Mucosa of descending colon (tissue), 3 donors: ENCODE results near the gene AHCTF1. TPM values are rescaled to one million over a fixed set of nuclear protein-coding genes. Genes with fewer than 3 reads are reported as not detected.
"Not testable (repeated sequence)": the region's sequence is repeated elsewhere in the genome, so short reads cannot be mapped to it uniquely, and the experiment has no call there.

ENCODE experiments used
- ATAC-seq: fragments of 200-7000 bp; cut with Tn5 transposase; one replicate; pipeline ENCODE4 v1.9.1; 2020; ENCODE audit warnings: mild to moderate bottlenecking, moderate library complexity
- DNase-seq, 3 donors: peaks; one replicate each; pipeline ENCODE4 v3.0.0-alpha.2; 2020
- H3K36me3 ChIP-seq: fragments of 200-600 bp; one replicate; pipeline ENCODE4 v1.8.0; 2021; ENCODE audit warnings: low read depth, mild to moderate bottlenecking
- H3K4me1 ChIP-seq: fragments of 200-600 bp; one replicate; pipeline ENCODE4 v1.8.0; 2021; ENCODE audit warnings: low read depth, mild to moderate bottlenecking
- H3K4me3 ChIP-seq: fragments of 200-600 bp; one replicate; pipeline ENCODE4 v1.8.0; 2021; ENCODE audit warnings: mild to moderate bottlenecking
- H3K9me3 ChIP-seq: fragments of 200-600 bp; one replicate; pipeline ENCODE4 v1.8.0; 2021; ENCODE audit warnings: mild to moderate bottlenecking
- intact Hi-C, 2 donors: fragments of 100-400 bp; cut with DNase I in 1 of 2; cut with micrococcal nuclease in 1 of 2; formaldehyde crosslinking; loops; one replicate each; pipeline versions ENCODE4 v1.11.0 to v1.11.1; 2022; cut with DNase I, micrococcal nuclease
- total RNA-seq, 3 donors: library from RNA; stranded (reverse); fragmentation: NEBNext Ultra II Directional in 2 of 3; extraction: Animal tissue kit (Norgen Biotek cat#: 25700) in 2 of 3; gene quantifications; one replicate each; pipeline versions ENCODE4 v1.2.1 to v1.2.4, GENCODE V29; 2021 to 2023
- TF ChIP-seq, protein P1 (sequence below): fragments of 200-600 bp; IDR thresholded peaks from one replicate; pipeline ENCODE4 v1.8.0; 2022; ENCODE audit warnings: antibody characterized with exemption, mild to moderate bottlenecking
- donor health status: DM: no; HTN: no; CAD: no; lungs with moderate emphysema.
- donor health status: DM: no; HTN: no; CAD: no.
- donor health status: DM: no; HTN: yes; CAD: no.

Gene AHCTF1
- total RNA-seq, 3 donors from 2014 or later = 25.5 to 41.6 (median 27.6) TPM

DNA sequence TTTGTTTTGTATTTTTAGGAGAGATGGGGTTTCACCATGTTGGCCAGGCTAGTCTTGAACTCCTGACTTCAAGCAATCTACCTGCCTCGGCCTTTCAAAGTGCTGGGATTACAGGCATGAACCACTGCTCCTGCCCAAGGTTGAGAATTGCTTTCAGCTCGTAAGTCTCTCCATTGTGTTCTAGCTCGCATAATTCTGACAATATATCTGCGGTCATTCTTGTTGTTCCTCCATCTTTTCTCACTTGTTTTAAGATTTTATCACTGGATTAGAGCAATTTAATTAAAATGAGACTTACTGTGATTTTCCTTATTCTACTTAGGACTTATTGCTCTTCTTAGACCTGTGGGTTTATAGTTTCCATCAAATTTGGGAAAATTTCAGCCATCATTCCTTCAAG, 102.9 kb downstream of the AHCTF1 start:
- intact Hi-C loops = no loop called here
- Histone ChIP-seq H3K36me3 (no peaks in the 10 kb centered on the region), H3K4me1 (no peaks in the 10 kb centered on the region), H3K4me3 (no peak overlapping the region), H3K9me3 (peaks cover 8% of the 10 kb centered on the region)
- DNase-seq (no peak), ATAC-seq (no peak)
- TF ChIP-seq, protein P1, sequence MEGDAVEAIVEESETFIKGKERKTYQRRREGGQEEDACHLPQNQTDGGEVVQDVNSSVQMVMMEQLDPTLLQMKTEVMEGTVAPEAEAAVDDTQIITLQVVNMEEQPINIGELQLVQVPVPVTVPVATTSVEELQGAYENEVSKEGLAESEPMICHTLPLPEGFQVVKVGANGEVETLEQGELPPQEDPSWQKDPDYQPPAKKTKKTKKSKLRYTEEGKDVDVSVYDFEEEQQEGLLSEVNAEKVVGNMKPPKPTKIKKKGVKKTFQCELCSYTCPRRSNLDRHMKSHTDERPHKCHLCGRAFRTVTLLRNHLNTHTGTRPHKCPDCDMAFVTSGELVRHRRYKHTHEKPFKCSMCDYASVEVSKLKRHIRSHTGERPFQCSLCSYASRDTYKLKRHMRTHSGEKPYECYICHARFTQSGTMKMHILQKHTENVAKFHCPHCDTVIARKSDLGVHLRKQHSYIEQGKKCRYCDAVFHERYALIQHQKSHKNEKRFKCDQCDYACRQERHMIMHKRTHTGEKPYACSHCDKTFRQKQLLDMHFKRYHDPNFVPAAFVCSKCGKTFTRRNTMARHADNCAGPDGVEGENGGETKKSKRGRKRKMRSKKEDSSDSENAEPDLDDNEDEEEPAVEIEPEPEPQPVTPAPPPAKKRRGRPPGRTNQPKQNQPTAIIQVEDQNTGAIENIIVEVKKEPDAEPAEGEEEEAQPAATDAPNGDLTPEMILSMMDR = no peak

DNA sequence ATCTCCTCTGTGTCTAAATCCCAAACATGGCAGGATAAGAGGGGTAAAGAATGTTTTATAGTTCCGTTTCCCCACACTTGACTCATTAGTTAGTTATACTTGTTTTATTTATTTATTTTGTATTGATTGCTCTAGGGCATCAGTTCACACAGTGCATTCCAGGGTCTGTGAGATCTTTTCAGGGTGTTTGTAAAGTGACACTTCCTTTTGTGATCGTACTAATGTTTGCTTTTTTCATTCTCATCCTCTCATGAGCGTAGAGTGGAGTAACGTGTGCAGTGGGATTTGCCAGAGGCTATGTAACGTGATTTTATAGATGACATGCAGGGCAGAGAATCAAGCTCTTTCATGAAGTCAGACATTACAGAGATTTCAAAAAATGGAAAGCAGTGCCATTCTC, 104.4 kb downstream of the AHCTF1 start:
- intact Hi-C loops = no loop called here
- DNase-seq = no peak
- no peak for ATAC-seq

DNA sequence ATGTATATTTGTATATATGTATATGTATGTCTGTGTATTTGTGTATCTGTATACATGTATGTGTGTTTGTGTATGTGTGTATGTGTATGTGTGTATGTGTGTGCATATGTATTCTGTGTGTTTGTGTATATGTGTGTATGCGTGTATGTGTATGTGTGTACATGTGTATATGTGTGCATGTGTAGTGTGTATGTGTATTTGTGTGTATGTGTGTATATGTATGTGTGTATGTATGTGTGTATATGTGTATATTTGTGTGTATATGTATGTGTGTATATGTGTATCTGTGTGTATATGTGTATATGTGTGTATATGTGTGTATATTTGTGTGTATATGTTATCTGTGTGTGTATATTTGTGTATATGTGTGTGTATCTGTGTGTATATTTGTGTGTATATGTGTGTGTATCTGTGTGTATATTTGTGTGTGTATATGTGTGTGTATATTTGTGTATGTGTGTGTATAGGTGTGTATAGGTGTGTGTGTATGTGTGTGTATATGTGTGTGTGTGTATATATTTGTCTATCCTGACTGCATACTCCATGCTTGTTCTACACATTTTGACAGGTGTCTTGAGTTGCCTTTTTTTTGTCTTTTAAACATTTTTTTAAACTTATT, 106.1 kb downstream of the AHCTF1 start:
- DNase-seq (no peak), ATAC-seq (no peak)
- H3K4me3 ChIP-seq = no peak overlapping the region
- TF ChIP-seq, protein P1 = no peak
- H3K9me3 ChIP-seq = peaks cover 8% of the 10 kb centered on the region
- H3K4me1 ChIP-seq = no peaks in the 10 kb centered on the region
- no peaks in the 10 kb centered on the region for H3K36me3 ChIP-seq
- intact Hi-C loops = no loop called here

More for the DNA sequence above, 104.4 kb downstream of the AHCTF1 start:
- peaks cover 8% of the 10 kb centered on the region for H3K9me3 ChIP-seq
- no peaks in the 10 kb centered on the region for H3K36me3 ChIP-seq
- no peak overlapping the region for H3K4me3 ChIP-seq
- TF ChIP-seq, protein P1 = no peak
- H3K4me1 ChIP-seq = no peaks in the 10 kb centered on the region

DNA sequence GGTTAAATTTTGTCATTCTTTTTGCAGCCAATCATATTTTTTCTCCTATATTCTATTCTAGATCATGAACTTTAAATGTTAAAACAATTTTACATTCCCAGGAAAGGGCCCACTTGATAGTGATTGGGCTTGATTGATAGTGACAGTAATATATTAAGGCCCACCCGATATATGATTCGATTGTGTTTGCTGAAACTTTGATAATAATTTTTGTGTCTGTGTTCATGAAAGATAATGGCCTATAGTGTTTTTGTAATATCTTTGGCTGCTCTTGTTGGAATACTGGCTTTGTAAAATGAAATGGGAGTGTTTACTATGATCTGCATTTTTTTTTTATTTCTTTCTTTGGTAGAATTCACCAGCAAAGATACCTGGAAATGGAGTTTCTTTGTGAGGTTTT, 107.2 kb downstream of the AHCTF1 start:
- ATAC-seq = no peak
- Histone ChIP-seq H3K36me3 (no peaks in the 10 kb centered on the region), H3K4me3 (no peak overlapping the region), H3K9me3 (peaks cover 8% of the 10 kb centered on the region), H3K4me1 (no peaks in the 10 kb centered on the region)
- TF ChIP-seq, protein P1 = no peak
- intact Hi-C loops = no loop called here
- no peak for DNase-seq

DNA sequence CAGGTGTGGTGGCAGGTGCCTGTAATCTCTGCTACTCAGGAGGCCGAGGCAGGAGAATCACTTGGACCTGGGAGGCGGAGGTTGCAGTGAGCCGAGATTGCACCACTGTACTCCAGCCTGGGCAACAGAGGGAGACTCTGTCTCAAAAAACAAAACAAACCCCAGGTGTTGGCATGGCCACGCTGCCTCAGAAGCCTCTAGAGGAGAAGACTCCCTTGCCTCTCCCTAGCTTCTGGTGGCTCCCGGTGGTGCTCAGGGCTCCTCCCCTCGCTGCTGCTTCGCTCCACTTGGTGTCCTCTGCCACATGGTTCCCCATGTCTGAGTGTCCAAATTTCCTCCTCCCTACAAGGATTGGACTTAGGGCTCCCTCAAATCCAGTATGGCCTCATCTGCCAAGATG, 109.6 kb downstream of the AHCTF1 start:
- intact Hi-C loops, H3K4me1 ChIP-seq, H3K36me3 ChIP-seq, DNase-seq, H3K9me3 ChIP-seq, H3K4me3 ChIP-seq, ATAC-seq: not testable (repeated sequence)

DNA sequence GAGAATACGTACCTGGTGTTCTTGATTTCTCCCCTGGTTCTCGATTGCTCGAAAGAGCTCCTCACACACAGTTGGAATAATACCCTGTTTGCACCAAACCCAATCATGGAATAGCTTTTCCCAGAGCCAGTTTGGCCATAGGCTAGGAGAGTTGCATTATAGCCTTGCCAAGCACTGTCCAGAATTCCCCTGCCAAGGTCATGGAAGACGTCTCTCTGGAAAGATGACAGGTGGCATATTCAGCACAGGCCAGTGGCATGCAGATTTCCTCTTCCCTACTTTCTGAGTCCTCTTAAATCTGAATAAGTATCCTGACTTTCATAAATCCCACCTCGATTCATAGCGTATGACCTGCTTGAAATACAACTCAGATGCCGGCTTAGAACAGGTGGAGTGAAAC, 111.1 kb downstream of the AHCTF1 start:
- DNase-seq (no peak), ATAC-seq (no peak)
- intact Hi-C loops = no loop called here

DNA sequence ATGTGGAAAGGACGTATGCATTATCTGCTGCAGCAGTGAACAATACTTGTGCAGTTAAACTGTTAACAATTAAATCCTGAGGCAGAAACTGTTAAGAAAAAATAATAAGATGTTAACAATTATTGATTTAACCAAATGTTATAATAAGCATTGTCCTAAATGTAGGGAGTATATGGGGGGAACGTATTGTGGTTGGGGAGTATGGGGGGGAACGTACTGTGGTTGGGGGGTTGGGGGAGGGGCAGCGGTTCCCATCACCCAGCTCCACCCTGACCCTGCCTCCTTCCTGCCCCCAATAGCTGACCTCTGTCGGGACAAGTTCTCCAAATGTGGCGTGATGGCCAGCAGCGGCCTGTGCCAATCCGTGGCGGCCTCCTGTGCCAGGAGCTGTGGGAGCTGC, 114.0 kb downstream of the AHCTF1 start:
- H3K4me1 ChIP-seq, H3K36me3 ChIP-seq, ATAC-seq, DNase-seq, H3K4me3 ChIP-seq, intact Hi-C loops, H3K9me3 ChIP-seq: not testable (repeated sequence)

More for the DNA sequence above, 111.1 kb downstream of the AHCTF1 start:
- Histone ChIP-seq H3K36me3 (no peaks in the 10 kb centered on the region), H3K4me3 (no peak overlapping the region), H3K4me1 (no peaks in the 10 kb centered on the region), H3K9me3 (no peaks in the 10 kb centered on the region)
- TF ChIP-seq, protein P1 = no peak
